Lung (tissue), 12 donors: ENCODE data around the gene PRKN. TPM values are rescaled to one million over a fixed set of nuclear protein-coding genes. Genes with fewer than 3 reads are reported as not detected.
"Not testable (repeated sequence)": the region's sequence is repeated elsewhere in the genome, so short reads cannot be mapped to it uniquely, and the experiment has no call there.

ENCODE experiments used
- ATAC-seq: fragments of 200-7000 bp; cut with Tn5 transposase; one replicate; pipeline ENCODE4 v1.9.1; 2020; ENCODE audit warnings: moderate number of reproducible peaks; ENCODE audit not compliant: insufficient read depth, low FRiP score
- DNase-seq, 3 donors: peaks; one replicate each; pipeline ENCODE4 v3.0.0-alpha.2; 2013 to 2017
- H3K27ac ChIP-seq, 2 donors: one replicate each; pipeline ENCODE4 v1.5.1; 2013; ENCODE audit warnings: mild to moderate bottlenecking in 2 of 2, moderate library complexity in 2 of 2, control low read depth in 1 of 2, inconsistent platforms in 1 of 2, low read depth in 1 of 2, low read length in 1 of 2
- H3K27me3 ChIP-seq, 3 donors: one replicate each; pipeline ENCODE4 v1.5.1; 2013; ENCODE audit warnings: low read length in 2 of 3; ENCODE audit not compliant: control insufficient read depth in 3 of 3, insufficient read depth in 3 of 3
- H3K36me3 ChIP-seq, 4 donors: one replicate each; pipeline ENCODE4 v1.5.1; 2013; ENCODE audit warnings: low read length in 4 of 4, mild to moderate bottlenecking in 1 of 4, moderate library complexity in 1 of 4; ENCODE audit not compliant: control insufficient read depth in 4 of 4, insufficient read depth in 4 of 4
- H3K4me1 ChIP-seq, 5 donors: one replicate each; pipeline ENCODE4 v1.5.1; 2013; ENCODE audit warnings: low read length in 5 of 5, mild to moderate bottlenecking in 2 of 5, moderate library complexity in 1 of 5; ENCODE audit not compliant: control insufficient read depth in 5 of 5, insufficient read depth in 5 of 5
- H3K4me3 ChIP-seq: one replicate; pipeline ENCODE4 v1.5.1; 2013; ENCODE audit warnings: mild to moderate bottlenecking, control low read depth, moderate library complexity
- H3K9ac ChIP-seq, 2 donors: one replicate each; pipeline ENCODE4 v1.5.1; 2013; ENCODE audit warnings: low read length in 2 of 2, control low read depth in 1 of 2; ENCODE audit not compliant: insufficient read depth in 1 of 2
- H3K9me3 ChIP-seq, 4 donors: one replicate each; pipeline ENCODE4 v1.5.1; 2013; ENCODE audit warnings: low read length in 3 of 4, mild to moderate bottlenecking in 1 of 4, moderate library complexity in 1 of 4; ENCODE audit not compliant: control insufficient read depth in 4 of 4, insufficient read depth in 3 of 4
- WGBS, 2 donors: extraction: QIAGEN DNeasy Blood & Tissue Kit; methylation state at CpG; one replicate each; pipeline ENCODE4 v1.1.7; 2013; 5-methylcytosine and 5-hydroxymethylcytosine counted together
- polyA plus RNA-seq, 2 donors: library from polyadenylated mRNA; stranded (reverse); fragments of 200-250 nt; gene quantifications; one replicate each; pipeline ENCODE4 v1.2.1, GENCODE V29; 2013
- total RNA-seq, 2 donors: library from RNA; depleted of rRNA in 1 of 2; stranded (reverse); fragments of >200 nt in 1 of 2; gene quantifications; one replicate each; pipeline ENCODE4 v1.2.1, GENCODE V29; 2014 to 2021
- TF ChIP-seq, protein P1 (sequence below): IDR thresholded peaks from 2 replicates; pipeline ENCODE4 v1.5.1; 2012; ENCODE audit warnings: mild to moderate bottlenecking; ENCODE audit errors: control extremely low read depth, extremely low read depth
- donor health status: control.
- donor health status: control.
- donor health status: Bipolar disorder and iron deficiency.
- donor health status: healthy.
- donor health status: DM: yes; HTN: yes; CAD: no.

Gene PRKN
- total and polyA plus RNA-seq, 4 donors: 0.27 to 11.2 (median 3.1) TPM

DNA sequence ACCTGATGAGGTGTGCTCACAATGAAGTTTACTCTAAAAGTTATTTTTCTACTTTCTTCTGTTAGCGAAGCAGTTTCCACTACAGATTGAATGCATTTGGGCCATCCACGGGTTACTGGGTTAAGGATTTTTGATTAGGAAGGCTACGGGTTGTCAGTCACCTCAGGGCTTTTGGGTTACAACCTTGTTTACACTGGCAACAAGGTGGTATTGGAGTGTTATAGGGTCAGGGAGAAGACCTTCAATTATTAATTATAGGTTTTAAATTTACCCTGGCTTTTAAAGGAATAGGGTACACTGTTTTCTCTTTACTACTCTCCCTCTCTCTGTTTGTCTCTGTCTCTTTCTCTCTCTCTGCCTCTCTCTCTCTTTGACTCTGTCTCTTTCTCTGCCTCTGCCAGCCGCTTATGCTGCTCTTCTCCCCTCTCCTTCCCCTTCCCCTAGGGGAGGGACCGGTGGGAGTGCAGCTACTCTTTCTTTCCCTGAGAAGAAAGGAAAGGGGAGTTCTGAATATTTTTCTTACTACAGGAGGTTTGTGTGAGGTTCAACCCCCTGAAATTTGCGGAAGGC is 1413.5 kb downstream of the PRKN start:
- Histone ChIP-seq H3K9me3 (peaks cover 0 to 2% (median 0%) of the 10 kb centered on the region in 4 donors), H3K27me3 (no peaks in the 10 kb centered on the region), H3K4me1 (peaks cover 0 to 1% (median 0%) of the 10 kb centered on the region in 5 donors), H3K9ac (no peak overlapping the region), H3K27ac (no peak overlapping the region), H3K36me3 (no peaks in the 10 kb centered on the region), H3K4me3 (no peak overlapping the region)
- no peak for ATAC-seq
- TF ChIP-seq, protein P1, sequence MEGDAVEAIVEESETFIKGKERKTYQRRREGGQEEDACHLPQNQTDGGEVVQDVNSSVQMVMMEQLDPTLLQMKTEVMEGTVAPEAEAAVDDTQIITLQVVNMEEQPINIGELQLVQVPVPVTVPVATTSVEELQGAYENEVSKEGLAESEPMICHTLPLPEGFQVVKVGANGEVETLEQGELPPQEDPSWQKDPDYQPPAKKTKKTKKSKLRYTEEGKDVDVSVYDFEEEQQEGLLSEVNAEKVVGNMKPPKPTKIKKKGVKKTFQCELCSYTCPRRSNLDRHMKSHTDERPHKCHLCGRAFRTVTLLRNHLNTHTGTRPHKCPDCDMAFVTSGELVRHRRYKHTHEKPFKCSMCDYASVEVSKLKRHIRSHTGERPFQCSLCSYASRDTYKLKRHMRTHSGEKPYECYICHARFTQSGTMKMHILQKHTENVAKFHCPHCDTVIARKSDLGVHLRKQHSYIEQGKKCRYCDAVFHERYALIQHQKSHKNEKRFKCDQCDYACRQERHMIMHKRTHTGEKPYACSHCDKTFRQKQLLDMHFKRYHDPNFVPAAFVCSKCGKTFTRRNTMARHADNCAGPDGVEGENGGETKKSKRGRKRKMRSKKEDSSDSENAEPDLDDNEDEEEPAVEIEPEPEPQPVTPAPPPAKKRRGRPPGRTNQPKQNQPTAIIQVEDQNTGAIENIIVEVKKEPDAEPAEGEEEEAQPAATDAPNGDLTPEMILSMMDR: no peak
- no peak for DNase-seq
- 88 to 90% methylated on average over 6 of the region's 6 CpGs for WGBS, 2 donors

- not testable (repeated sequence) for H3K36me3 ChIP-seq, H3K9ac ChIP-seq, H3K9me3 ChIP-seq, H3K4me1 ChIP-seq, ATAC-seq, H3K27me3 ChIP-seq, H3K4me3 ChIP-seq, DNase-seq, H3K27ac ChIP-seq
- 53 to 58% methylated on average over 3 of the region's 3 CpGs for WGBS, 2 donors
Observed at GRCh38 chr6:161313475-161313874, 1414.1 kb downstream of the PRKN start.

DNA sequence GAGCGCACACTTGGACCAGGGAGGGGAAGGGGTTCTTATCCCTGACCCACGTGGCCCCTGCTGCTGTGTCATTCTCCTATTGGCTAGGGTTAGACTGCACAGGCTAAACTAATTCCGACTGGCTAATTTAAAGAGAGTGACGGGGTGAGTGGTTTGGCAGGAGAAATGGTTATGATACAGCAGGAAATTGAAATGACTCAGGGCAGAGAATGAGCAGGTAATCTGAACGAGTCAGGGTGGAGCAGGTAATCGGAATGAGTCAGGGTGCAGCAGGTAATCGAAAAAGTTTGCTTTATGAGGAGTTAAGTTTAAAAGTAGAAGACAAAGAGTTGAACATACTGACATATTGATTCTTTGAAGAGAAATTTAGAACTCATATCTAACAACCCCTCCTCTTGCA is 1417.8 kb downstream of the PRKN start:
- DNase-seq, H3K27me3 ChIP-seq, H3K4me3 ChIP-seq, H3K4me1 ChIP-seq, H3K9ac ChIP-seq, H3K27ac ChIP-seq, H3K9me3 ChIP-seq, ATAC-seq, H3K36me3 ChIP-seq: not testable (repeated sequence)
- WGBS, 2 donors: 82 to 88% methylated on average over 7 of the region's 7 CpGs

DNA sequence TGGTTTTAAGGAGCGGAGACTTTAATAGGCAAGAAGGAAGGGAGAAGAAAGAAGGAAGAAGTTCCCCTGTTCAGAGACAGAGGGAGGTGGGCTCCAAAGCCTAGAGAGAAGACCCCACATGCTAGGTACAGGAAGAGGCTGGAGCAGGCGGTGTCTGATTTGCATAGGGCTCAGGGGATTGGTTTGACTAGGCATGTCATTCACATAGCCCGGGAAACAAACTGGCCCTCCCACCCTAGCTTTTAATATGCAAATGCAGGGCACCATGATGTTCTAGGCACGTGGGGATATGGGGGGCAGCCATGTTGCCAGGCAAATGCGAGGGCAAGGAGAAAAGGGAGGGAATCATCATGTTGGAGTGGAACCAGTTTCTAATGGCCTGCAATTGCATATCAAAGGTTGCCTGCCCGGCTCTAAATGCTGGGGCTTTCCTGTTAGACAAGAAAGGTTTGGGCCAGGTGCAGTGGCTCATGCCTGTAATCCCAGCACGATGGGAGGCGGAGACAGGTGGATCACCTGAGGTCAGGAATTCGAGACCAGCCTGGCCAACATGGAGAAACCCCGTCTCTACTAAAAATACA is 1419.4 kb downstream of the PRKN start:
- no peak overlapping the region for H3K4me3 ChIP-seq
- ATAC-seq: no peak
- no peaks in the 10 kb centered on the region for H3K36me3 ChIP-seq
- TF ChIP-seq, protein P1: no peak
- H3K4me1 ChIP-seq: no peaks in the 10 kb centered on the region
- no peaks in the 10 kb centered on the region for H3K9me3 ChIP-seq
- no peak overlapping the region for H3K9ac ChIP-seq
- no peak for DNase-seq
- WGBS, 2 donors: 84 to 87% methylated on average over 10 of the region's 10 CpGs
- H3K27me3 ChIP-seq: no peaks in the 10 kb centered on the region
- no peak overlapping the region for H3K27ac ChIP-seq
